NCI-H2029 (cell line): ENCODE data around the gene MBP.
A peak's percentile ranks its signal among the peaks of the same experiment; 100 is the strongest.

Experiments used
- DNase-seq: peaks from one replicate; lab custom pipeline; 2025; lab: John Stamatoyannopoulos, UW

MBP gene

DNA sequence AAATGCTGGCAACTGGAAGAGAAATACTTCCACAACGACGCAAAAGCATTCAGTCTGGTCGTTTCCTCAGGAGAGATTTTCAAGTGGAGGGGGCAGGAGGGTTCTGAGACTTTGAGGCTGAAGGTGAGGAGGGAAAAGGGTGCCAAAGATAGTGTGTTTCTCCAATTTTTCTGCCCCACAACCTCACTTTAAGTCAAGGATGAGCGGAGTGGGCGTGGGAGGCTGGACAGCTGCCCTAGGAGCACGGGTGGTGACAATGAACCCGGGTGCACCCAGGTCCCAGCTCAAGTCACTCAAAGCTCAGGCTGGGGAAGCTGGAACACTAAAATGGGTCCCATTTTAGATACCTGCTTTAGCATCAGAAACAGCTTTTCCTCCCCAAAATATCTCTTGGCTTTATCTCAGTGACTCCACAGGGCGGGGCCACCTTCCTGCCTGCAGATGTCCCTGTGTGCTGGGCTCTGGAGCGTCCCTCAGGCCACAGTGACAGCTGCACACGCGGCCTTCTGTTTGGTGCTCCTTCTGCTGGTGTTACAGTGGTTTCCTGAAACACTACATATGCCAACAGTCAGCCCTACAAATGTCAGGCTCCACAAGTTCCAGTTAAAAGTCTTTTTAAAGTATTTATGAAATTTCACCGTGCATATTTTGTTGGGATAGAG is 1.4 kb upstream of the MBP start:
- DNase-seq, result no peak

DNA sequence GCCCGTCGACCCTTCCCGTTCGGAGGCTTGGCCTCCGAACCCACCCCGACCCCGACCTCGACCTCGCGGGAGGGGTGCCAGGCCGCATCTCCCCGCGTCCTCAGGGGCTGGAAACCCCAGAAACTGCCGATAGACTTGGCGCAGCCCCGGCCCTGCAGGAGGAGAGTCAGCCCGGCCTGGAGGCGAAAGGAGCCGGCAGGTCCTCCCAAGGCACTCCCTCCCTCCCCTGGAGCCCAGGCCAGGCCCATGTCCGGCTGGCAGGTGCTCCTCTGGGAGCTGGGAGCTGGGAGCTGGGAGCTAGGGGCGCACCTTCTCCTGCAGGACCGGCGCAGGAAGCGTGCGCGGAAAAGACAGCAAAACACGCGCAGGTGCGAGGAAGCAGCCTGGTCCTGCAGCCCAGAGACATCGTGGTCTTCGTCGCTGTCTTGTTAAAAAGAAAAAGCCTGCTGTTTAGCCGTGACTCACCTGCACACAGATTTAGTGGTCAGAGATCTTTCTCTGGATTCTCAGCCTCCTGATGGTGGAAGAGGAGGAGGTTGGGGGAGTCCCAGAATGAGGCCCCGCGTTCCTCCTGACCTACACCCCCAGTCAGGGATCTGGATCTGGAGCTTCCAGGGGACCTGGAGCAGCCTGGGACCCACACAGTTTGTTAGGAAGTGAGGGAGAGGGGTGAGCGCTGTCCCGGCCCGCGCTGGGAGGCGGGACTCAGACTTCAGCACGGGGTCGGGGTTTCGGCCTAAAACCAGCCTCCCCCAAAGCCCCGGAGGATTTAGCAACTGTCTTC is 660 bp upstream of the MBP start:
- no peak for DNase-seq

DNA sequence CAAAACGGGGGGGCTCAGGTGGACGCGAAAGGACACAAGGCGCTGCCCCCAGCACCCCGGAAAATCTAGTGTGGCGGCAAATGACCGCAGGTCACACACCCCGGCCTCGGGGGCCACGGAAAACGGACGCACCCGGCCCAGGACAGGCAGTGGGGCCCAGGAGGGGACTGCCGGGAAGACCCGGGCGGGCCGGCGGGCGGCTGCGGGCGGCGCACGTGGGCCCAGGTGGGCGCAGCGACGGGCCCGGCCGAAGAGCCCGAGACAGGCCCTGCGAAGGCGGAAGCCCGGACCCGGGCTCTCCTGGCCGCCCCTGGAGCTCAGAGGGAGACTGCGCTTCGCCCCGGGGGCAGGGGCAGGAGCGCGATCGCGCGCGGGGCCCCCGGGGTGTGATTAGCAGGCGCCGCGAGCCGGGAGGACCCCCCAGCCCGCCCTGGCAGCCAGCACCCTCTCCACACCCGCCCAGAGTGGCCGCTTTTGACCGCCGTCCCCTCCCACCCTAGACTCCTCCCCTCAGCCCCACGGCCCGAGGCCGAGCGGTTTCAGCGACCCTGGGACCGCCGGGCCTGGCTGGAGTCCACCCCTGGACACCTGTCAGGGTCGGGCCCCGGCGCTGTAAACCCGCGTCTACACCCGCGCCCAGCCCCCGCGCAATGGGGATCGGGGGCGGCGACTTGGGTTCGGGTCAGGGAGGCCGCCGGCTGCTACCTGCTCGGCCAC is 773 bp downstream of the MBP start:
- no peak for DNase-seq

DNA sequence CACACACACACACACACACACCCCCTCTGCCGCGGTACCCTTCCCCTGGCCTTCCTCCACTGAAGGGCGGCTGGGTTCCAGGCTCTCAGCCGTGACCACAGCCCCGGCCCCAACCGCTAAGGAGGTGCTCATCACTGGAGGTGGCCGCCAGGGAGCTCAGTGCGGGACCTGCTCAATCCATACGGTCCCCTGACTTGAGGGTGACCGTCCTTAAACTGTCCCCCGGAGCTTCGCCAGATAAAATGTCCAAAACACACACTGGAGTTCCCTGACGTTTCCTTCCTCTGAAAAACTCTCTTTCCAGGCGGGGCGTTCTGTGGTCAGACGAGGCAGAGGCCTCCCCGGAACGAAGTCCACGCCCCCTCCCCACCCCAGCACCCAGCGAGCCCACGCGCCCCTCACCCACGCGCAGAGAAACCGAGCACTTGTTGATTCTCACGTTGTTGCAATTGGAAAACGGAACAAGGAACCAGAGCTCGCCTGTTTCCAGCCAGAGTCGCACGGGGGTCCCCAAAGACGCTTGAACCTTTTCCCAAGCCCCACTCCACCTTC is 1.4 kb downstream of the MBP start:
- no peak for DNase-seq

DNA sequence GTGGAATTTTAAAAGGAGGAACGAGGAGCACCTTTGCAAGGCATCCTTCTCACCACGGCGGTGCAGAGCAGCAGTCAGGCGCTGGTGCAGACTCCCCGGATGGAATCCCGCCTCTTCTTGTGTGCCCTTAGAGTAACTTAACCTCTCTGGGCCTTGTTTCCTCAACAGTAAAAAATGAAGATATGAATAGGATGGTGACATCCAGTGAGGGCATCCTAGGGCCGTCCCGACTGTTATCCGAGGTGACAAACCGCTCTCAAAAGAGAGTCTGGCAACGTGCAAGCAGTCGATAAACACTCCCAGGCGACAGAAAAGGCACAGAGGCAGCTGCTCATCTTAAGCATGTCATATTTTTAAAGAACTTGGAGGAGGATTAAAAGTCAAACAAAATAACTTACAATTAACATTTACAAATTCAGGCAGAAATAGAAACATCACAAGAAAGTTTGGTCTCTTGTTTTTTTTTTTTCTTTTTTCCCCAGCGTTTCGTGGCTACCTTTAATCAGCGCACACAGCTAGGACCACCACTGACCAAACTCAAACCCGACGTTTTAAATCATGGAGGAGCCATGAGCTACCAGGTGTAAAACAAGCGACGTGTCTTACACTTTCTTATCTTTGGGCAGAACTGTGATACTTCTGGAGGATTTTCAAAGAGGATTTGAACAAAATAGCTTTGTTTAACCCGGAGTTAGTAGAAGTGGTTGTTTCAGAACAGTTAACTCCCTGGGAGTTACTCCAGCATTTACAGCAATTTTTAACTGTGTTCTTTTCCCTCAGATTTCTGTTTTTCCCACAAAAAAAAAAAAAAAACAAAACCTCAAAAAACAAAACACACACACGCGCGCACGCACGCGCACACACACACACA is 2.1 kb downstream of the MBP start:
- no peak for DNase-seq

DNA sequence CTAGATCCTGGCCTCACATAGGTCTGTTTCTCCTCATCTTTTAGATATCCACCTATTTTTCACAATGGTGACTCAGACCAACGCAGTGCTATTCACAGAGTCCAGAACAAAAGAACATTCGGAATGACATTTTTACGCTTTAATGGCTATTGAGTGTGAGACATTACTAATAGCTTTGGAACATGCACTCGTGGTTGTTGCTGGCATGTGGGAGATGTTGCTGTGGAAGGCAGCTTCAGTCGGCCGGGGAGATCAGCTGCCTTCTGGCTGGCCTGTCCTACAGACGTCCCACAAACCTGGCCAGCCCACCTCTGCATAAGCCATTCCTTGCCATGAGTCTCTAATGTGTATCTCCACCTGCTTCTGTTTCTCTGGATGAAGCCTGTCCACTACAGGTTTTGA is 3.4 kb downstream of the MBP start:
- DNase-seq, result no peak

DNA sequence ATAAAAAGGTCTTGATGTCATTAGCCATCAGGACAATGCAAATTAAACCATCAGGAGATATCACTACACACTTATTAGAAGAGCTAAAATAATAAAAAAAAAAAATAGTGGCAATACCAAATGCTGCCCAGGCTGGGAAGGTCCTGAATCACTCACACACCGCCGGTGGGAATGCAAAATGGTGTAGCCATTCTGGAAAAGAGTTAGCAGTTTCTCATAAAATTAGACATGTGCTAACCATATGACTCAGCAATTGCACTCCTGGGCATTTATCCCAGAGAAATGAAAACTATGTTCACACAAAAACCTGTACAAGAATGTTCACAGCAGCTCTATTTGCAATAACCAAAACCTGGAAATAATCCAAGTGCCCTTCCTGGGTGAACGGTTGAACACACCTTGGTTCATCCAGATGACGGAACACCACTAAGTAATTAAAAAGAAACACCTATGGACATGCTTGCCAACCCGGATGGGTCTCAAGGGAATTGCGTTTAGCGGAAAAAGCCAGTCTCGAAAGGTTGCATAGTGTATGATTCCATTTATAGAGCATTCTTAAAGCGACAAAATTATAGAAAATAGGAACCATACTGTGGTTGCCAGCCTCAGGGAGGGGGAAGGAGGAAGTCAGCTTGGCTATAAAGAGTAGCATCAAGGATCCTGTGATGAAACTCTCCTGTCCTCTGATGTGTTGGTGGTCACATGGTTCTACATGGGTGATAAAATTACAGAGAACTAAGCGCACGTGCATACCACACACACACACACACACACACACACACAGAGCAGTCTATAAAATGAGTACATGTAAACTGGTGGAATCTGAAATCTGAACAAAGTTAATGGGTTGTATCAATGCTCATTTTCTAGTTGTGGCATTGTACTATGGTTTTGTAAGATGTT is 4.6 kb downstream of the MBP start:
- peak; percentile 56 for DNase-seq

DNA sequence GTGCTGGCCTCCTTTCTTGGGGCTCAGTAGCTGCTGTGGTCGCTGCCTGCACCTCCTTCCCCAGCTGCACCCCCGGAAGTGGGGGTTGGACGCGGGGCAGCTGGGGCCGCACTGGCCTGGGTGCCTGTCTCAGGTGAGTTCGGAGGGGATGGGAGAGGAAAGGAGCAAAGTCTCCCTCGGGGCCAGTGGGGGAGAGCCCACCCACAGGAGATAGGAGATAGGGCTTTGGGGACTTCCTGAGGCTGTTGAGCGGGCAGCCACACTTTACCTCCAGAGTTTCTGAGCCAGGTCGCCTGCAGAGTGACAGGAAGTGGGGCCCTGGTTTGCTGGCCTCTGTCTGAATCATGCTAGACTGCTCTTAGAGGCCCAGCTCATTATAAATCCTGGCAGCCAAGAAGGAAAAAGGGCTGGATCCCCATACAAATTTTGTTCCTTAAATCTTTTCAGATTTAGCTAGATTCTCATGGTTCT is 8.1 kb downstream of the MBP start:
- no peak for DNase-seq

DNA sequence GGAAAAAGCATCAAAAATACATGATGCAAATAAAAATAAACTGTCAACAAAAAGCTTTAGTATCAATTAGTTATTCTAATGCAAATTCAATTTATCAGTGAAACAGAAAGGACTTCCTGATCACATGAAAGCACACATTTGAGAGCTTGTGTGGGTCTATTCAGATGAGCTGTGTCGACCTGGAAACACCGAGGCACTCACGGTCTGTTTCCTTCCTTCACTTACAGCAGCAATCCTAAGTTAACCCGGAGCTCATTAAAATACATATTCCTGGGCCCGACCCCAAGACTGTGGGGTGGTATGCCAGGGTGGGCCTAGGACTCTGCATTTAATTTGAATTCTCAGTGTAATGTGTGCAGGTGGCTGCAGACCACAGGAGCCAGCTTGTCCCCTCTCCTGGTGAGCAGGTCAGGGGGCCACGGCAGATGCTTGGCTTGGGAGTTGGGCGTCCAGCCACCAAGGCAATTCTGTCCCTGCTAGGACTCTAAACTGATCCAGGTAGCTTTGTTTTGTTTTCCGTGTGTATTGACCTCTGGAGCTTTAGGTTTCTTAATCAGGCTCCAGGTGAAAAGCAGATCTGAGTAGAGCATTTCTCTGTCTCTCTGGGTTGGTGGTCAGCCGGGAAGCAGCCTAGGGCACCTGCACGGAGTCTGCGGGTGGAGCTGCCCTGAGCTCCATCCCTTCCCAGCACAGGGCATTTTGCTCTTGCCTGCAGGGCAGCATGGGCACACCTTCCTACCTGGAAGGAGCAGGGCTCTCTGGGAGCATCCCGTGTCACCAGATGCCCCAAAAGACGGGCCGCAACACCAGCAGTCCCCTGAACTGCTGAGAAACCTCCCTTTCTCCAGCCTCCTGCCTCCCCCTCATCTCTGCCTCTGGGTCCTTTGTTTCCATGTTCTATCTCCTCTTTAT is 9.0 kb downstream of the MBP start:
- no peak for DNase-seq

DNA sequence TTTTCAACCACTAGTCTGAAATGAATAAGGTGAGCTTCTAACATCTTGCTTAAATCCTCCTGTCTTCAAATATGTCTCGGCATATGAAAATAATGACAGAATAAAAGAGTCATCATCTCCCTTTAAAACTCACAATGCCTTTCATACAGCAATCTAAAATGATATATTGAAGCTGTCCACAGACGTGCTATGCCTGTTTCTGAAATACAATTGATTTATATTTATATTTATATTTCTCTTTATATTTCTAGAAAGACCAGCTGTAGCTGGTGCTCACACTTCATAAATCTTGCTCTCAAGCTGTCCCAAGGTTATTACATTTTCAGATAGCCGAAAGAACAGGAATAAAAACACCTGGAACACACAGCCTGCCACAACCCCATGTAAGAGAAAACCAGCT is 11.1 kb downstream of the MBP start:
- DNase-seq, result no peak

DNA sequence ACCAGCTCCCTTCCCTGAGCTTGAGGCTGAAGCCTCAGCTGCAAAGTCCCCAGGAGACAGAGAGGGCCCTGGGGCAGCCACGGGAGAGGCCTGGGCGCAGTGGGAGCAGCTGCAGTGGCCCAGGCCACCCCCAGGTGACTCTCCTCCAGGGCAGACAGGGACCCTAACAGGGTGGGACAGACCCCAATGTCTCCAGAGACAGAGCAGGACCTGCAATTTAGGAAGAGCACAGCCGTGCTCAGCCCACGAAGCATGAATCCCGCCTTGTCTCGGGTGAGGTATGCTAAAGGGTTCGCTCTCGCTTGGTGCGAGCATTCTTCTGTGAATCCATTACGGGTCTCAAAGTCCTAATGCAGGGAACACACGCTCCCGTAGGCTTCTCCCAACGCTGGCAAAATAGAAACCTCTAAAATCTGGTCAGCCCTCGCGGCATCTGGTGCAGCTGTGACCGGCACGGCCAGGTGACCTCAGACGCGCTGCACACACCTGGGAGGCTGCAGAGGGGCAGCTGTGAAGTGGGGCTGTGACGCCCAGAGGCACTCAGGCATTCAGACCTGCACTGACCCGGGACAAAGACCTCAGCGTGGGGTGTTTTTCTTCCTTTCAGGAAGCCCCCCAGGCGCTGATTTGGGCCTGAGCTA is 12.6 kb downstream of the MBP start:
- DNase-seq, result no peak

DNA sequence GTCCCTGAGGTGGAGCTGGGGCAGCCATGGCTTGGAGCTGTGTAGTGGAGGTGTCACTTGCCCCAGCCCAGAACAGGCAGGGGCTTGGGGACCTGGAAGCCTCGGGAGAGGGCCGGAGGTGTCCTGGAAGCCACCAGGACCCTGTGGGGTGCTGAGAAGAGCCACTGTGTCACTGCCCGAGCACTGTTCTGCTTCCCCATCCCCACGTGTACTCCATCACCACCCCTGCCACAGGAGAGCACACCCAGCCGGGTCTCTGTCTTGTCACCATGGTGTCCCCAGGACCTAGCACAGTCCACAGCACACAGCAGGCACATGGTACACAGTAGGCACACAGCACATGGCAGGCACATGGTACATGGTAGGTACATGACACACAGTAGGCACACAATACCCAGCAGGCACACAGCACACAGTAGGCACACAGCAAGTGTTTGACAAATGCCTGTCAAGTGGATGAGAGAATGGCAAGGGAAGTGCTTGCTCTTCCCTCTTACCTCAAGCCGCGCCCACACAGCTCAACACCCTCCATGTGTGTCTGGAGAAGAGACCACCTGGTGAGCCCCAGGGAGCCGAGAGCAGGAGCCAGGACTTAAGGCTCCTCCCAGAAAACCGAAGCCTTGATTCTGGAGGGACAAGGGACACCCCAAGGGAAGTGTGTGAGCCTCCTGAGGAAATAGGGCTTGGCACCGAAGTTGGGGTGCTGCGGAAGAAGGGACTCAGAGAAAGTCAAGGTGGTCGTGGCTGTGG is 13.3 kb downstream of the MBP start:
- DNase-seq, result no peak

DNA sequence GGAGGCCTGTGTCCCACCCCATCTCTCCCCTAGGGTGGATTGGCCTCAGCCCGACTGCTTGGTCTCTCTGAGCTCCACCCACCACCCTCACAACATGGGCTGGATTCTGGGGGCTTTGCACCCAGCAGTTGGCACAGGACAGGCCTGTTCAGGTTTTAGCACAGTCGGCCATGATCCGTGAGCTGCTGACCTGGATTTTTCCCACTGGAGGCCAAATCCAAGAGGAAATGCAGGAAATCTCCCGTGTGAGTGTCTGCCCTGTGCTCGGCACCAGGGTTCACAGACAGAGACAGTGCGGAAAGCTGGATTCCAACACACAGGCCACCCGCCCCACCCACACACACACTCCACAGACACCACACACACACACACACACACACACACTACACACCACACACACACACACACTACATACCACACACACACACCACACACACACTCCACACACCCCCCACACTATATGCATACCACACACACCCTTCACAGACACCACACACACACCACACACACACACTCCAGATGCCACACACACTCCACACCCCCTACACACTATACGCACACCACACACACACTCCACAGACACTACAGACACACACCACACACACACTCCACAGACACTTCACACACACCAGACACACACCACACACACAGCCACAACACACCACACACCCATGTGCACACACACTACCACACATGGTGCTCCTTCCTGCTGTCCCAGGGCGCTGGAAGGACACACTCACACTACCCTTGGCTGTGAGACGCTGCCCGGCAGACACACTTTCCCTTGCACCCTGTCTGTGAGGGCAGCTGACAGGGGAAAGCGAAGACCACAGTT is 14.1 kb downstream of the MBP start:
- DNase-seq, result no peak

DNA sequence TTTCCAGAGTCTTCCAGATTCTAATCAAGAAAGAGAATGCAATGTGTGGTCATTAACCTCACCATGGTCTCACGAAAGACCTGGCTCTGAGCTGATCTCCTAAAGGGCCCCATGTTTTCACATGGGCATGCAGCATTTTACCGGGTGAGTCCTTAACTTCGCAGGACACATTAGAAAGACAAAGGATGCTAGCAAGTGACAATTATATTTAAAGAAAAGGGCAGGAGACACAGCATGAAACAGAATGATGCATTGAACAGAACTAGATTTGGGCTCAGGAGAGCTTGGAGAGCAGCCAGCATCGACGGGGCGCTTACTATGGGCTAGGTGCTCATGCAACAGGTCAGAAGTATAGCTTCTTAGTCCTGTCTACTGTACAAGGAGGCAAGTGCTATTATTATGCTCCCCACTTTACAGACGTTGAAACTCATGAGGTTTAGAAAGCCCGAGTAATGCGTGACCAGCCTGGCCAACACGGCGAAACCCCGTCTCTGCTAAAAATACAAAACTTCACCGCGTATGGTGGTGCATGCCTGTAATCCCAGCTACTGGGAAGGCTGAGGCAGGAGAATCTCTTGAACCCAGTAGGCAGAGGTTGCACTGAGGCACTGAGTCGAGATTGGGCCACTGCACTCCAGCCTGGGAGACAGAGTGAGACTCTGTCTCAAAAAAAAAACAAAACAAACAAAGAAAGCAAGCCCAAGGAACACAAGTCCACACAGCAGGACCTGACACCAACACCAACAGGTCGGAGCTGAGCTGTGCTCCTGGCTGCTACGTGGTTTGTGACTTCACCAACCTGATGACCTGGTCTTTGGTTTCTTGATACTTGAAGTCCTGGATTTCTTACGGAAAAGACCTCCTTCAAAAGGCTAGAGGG is 16.1 kb downstream of the MBP start:
- no peak for DNase-seq

DNA sequence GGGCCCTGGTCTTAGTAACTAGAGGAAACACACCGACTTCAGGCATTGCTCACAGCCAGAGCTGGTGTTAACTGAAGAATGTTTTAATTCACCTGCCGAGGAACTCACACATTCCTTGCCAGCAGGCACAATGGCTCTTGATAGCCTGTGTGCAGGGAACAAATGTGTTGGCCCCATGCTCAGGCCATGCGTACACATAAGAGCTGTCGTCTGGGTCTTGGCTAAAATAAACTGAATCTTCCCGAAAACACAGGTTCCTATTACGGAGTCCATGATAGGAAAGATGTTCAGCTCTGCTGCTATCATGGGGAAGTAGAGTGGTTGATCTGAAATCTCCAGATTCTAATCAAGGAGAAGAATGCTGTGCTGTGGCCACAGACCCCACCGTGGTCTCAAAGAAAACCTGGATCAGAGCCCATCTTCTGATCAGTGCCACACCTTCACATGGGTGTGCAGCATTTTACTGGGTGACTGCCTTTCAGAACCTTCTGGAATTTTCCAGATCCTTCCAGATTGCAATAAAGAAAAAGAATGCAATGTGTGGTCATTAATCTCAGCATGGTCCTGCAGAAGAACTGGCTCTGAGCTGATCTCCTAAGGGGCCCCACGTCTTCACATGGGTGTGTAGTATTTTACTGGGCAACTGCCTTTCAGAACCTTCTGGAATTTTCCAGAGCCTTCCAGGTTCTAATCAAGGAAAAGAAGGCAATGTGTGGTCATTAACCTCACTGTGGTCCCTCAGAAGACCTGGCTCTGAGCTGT is 17.2 kb downstream of the MBP start:
- no peak for DNase-seq
